Fibroblast of mammary gland (primary cell): ENCODE measurements around the gene SUGCT.

Experiments
- DNase-seq: peaks from one replicate; pipeline ENCODE4 v3.0.0-alpha.2; 2010; ENCODE audit warnings: low read depth
- H3K4me3 ChIP-seq: 2 replicates; pipeline ENCODE4 v1.5.1; 2011; ENCODE audit warnings: low read depth, mild to moderate bottlenecking, low read length, moderate library complexity; ENCODE audit not compliant: control insufficient read depth
- CTCF ChIP-seq: conservative IDR thresholded peaks from 2 replicates; pipeline ENCODE4 v1.5.1; 2011; ENCODE audit warnings: low read depth, low read length, inconsistent platforms; ENCODE audit not compliant: control insufficient read depth, insufficient read depth

Gene SUGCT

GRCh38 chr7:40701836-40702551 is 567.2 kb downstream of the SUGCT start:
- no peak for DNase-seq
- no peak for TF ChIP-seq CTCF

DNA sequence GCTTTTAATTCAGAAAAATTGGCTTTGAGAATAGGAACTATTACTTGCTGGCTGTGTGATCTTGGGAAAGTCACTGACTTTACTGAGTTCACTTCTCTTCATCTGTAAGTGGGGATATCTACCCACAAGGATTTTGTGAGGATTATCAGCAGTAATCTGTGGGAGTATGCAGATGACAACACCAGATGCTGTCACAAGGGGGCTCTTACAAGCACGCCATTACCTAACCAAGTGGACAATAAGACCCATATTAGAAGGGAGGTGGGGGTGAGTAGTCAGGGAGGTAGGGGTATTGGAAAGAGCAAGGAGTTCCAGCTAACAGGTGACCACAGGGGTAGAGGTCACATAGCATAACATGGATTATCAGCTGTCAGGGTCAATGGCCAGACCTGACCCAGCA is 569.4 kb downstream of the SUGCT start:
- no peak overlapping the region for H3K4me3 ChIP-seq
- peak; percentile 0 for TF ChIP-seq CTCF
- DNase-seq: no peak

More at GRCh38 chr7:40701836-40702551, 567.2 kb downstream of the SUGCT start:
- no peak overlapping the region for H3K4me3 ChIP-seq

DNA sequence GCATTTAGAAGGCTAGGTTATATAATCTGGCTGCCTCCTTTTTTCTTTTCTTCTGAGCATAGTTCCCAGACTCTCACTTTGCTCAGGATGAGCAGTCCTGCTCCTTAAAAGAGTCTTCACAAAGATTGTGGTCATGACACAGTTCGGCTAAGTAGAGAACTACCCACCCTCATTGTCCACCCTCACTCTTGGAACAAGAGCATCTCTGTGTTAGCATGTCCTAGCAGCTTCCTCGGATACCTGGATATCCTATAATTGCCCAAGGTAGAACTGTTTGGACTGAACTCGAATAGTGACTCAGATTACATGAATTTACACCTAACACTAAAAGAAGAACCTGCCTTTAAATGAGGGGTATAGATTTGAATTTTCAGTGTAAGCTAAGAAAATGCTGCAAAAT is 572.0 kb downstream of the SUGCT start:
- TF ChIP-seq CTCF: no peak
- H3K4me3 ChIP-seq: no peak overlapping the region
- no peak for DNase-seq

GRCh38 chr7:40709062-40709964 is 574.5 kb downstream of the SUGCT start:
- H3K4me3 ChIP-seq: no peak overlapping the region
- no peak for TF ChIP-seq CTCF
- DNase-seq: peak; percentile 56

GRCh38 chr7:40711706-40712105 is 576.9 kb downstream of the SUGCT start:
- TF ChIP-seq CTCF: no peak
- no peak for DNase-seq
- no peak overlapping the region for H3K4me3 ChIP-seq

DNA sequence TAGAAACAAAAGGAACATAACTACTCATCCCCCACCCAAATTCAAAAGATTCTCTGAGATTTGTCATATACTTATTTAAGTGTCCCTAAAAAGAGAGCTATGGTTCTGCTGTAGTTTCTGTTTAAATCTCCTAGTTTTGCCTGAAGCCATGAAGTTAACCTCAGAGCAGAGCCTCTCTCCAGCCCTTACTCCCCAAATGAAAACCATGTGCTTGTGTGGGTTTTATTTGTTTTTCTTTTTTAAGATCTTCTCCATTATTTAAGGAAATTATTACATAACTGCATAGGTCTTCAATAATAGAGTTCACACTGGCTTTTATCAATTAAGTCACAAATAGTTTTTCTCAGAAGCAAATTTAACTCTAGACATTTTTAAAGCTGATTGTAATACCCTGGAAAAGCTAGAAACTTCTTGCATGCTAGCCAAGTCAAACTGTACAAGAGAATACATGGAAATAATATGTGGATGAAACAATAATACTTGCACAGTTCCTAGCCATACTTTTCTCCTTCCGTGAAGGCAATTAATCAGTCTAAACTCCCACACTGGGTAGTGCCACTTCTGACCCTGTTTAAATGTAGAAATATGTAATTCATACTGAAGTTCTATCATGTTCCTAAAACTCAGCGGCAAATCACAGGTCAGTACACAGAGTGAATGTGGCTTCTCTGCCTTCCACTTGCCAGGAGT is 579.7 kb downstream of the SUGCT start:
- TF ChIP-seq CTCF: no peak
- no peak overlapping the region for H3K4me3 ChIP-seq
- peak; percentile 33 for DNase-seq
